HG03025 (cell line): ENCODE measurements around the gene SPRYD3.

Experiments
- ATAC-seq: cut with Tn5 transposase; IDR thresholded peaks from one replicate; pipeline ENCODE4 v1.9.1; 2021; ENCODE audit warnings: mild to moderate bottlenecking, moderate library complexity; ENCODE audit not compliant: unreplicated experiment, low FRiP score

SPRYD3 gene

DNA sequence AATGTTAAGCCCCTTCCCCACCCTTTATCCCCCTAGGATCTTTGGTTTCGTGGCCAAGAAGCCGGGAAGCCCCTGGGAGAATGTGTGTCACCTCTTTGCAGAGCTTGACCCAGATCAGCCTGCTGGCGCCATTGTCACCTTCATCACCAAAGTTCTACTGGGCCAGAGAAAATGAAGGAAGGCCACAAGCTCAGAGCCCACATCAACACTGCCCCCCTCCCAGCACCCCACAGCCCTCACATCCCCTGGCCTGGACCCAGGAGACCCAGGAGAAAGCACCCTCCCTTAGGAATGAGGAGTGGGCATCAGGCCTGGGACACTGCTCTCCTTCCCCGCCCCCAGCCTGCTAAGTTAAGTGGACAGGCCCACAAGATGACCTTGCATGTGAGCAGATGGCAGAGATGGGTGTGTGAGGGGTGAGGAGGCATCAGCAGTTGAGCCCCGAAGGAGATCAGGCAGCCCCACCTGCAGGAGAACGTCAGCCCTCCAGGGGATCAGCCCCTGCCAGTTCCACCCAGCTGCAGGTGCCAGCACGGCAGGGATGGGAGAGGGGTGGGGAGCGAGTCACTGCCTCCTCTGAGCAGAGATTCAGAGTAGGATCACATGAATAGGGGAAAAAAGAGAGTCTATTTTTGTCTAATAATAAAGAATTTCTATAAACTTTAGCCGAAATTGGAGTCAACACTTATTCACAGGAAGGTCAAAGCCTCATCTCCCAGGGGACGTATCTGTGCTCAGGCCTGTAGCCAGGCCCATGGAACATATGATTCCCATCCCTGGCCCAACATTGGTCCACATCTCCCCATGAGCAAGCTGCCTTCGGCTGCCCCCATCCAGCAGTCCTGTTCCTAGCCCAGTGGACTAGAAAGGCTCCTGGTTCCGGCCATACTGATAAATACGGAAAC is 15.2 kb downstream of the SPRYD3 start:
- no peak for ATAC-seq

DNA sequence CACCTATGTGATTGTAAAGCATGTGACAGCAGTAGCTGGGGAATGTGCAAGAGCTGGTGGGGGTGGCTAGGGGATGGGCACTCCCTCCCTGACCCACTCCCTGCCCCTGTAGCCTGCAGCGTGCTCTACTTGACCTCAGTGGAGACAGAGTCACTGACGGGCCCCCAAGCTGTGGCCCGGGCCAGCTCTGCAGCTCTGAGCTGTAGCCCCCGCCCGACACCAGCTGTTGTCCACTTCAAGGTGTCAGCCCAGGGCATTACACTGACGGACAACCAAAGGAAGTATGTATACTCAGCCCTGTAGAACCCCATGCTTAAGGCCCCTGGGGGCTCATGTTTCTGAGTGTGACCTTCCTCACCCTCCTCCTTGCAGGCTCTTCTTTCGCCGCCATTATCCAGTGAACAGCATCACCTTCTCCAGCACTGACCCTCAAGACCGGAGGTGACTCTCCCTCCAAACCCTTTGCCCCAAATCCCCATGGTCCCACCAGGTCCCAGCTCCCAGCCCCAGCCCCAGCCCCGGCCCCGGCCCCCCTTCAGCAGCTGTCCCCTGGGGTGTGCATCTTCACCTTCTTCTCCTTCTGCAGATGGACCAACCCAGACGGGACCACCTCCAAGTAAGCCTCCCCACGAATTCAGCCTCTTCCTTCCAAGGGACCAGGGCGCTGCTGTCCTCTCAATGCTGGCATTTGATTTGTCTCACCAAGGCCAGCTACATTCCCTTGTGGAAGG is 16.0 kb downstream of the SPRYD3 start:
- no peak for ATAC-seq

DNA sequence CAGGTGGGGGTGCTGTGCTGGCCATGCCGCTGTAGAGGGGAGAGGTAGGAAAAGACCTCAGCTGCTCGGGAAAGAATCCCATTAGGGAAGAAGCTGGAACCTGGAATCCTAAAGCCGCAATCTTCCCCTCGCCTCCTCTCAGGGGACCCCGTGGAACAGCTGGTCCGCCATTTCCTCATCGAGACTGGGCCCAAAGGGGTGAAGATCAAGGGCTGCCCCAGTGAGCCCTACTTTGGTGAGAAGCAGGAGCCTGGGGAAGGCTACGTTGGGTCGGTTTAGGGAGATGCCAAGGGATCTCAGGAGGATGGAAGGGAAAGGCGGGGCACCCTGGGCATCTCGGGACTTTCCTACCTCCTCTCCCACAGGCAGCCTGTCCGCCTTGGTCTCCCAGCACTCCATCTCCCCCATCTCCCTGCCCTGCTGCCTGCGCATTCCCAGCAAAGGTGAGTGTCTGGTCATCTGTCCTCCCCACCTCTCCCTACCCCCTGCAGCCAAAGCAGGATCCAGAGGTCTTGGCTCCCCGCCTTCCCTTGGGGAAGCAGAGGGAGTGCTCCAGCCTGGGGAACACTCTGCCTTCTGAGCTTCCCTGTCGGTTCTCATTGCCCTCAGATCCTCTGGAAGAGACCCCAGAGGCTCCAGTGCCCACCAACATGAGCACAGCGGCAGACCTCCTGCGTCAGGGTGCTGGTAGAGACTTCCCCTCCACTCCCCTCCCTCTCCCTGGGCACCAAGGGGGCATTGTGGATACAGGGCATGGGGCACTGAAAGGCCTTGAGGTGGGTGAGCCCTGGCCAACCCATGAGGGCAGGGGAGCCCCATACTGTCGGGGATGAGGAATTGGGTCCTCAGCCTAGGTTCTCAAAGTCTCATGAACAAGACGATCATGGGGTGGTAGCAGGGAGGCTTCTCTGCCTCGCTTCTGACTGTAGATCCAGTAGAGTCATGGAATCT is 16.9 kb downstream of the SPRYD3 start:
- no peak for ATAC-seq

DNA sequence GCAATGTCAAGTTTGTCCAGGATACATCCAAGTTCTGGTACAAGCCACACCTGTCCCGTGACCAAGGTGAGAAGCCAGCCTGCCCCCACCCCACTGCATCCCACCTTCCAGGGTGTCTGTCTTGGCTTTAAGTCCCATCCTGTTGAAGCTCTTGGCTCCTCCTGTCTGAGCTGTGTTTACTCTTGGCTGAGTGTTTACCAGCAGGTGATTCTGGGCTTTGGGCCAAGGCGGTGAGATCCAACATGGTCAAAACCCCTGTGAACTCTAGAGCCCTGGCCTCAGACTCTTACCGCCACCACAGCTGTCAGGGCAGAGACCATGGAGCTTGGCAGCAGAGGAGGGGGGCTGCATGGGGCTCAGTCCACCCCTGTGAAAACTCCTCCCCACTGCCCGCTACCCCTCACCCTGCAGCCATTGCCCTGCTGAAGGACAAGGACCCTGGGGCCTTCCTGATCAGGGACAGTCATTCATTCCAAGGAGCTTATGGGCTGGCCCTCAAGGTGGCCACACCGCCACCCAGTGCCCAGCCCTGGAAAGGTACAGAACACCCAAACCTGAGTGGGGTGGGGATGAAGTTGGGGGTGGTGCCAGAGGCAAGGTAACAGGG is 17.7 kb downstream of the SPRYD3 start:
- ATAC-seq, result no peak

DNA sequence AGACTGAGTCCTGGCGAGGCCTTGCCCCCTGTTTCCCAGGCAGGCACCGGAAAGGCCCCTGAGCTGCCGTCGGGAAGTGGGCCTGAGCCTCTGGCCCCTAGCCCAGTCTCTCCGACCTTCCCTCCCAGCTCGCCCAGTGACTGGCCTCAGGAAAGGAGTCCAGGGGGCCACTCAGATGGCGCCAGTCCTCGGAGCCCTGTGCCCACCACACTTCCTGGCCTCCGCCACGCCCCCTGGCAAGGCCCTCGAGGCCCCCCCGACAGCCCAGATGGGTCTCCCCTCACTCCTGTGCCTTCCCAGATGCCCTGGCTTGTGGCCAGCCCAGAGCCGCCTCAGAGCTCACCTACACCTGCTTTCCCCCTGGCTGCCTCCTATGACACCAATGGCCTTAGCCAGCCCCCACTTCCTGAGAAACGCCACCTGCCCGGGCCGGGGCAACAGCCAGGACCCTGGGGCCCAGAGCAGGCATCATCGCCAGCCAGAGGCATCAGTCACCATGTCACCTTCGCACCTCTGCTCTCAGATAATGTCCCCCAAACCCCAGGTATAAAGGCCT is 18.4 kb downstream of the SPRYD3 start:
- ATAC-seq, result no peak

- ATAC-seq, result no peak
Measured at GRCh38 chr12:53060064-53060720, 19.0 kb downstream of the SPRYD3 start.

DNA sequence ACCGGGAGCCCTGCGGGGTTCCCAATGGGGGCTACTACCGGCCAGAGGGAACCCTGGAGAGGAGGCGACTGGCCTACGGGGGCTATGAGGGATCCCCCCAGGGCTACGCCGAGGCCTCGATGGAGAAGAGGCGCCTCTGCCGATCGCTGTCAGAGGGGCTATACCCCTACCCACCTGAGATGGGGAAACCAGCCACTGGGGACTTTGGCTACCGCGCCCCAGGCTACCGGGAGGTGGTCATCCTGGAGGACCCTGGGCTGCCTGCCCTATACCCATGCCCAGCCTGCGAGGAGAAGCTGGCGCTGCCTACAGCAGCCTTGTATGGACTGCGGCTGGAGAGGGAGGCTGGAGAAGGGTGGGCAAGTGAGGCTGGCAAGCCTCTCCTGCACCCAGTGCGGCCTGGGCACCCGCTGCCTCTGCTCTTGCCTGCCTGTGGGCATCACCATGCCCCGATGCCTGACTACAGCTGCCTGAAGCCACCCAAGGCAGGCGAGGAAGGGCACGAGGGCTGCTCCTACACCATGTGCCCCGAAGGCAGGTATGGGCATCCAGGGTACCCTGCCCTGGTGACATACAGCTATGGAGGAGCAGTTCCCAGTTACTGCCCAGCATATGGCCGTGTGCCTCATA is 19.6 kb downstream of the SPRYD3 start:
- ATAC-seq, result no peak

DNA sequence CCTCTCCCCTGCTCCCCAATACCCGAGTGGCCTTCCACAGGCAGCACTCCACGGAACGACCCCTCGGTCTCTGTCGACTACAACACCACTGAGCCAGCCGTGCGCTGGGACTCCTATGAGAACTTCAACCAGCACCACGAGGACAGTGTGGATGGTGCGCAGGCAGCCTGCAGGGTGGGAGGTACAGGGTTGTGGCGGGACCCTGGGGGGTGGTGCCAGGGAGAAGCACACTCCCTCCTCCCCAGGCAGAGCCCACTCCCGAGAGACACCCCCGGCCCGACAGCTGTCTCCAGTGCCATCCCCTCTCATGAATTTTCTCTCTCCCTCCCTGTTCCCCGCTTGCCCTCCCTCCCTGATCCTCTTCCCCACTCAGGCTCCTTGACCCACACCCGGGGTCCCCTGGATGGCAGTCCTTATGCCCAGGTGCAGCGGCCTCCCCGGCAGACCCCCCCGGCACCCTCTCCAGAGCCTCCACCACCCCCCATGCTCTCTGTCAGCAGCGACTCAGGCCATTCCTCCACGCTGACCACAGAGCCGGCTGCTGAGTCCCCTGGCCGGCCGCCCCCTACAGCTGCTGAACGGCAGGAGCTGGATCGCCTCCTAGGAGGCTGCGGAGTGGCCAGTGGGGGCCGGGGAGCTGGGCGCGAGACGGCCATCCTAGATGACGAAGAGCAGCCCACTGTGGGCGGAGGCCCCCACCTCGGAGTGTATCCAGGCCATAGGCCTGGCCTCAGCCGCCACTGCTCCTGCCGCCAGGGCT is 20.3 kb downstream of the SPRYD3 start:
- no peak for ATAC-seq

DNA sequence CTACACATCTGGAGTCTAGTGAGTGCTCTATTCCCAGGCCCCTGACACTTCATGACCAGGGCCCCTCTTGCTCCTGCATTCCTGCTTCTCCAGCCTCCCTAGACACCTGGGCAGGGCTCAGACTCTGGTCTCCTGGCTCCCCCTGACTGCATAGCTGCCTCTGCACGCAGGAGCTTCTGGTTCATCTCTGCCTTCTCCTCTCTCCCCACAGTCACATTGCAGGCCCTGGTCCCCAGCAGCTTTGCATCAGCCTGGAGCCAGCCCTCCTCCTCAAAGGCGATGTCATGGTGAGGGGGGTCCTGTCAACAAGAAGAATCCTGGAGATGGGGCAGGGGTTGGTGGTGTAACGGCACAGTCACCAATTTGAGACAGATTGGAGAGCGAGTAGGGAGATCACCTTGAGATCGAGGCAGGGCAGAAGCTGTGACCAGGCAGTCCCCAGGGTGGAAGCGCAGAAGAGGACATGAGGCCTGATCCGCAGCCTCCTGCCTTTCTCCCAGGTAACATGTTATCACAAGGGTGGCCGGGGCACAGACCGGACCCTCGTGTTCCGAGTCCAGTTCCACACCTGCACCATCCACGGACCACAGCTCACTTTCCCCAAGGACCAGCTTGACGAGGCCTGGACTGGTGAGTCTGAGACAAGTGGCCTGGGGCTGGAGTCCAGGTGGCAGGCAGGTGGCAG is 21.2 kb downstream of the SPRYD3 start:
- no peak for ATAC-seq

DNA sequence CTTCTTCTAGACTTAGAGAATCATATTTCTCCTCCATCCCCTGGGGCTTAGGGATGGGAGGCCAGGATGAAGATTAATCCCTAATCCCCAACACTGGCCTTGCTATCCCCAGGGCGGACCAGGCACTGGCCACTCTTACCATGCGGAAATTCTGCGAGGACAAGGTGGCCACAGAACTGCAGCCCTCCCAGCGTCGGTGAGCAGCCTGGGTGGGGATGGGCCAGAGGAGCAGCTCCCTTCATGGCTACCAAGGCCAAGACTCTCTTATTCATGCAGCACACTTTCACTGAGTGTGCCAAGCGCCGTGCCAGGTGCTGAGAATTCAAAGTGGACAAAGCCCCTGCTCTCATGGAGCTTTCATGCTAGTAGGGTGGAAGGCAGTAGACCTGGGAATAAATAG is 22.3 kb downstream of the SPRYD3 start:
- ATAC-seq, result no peak

DNA sequence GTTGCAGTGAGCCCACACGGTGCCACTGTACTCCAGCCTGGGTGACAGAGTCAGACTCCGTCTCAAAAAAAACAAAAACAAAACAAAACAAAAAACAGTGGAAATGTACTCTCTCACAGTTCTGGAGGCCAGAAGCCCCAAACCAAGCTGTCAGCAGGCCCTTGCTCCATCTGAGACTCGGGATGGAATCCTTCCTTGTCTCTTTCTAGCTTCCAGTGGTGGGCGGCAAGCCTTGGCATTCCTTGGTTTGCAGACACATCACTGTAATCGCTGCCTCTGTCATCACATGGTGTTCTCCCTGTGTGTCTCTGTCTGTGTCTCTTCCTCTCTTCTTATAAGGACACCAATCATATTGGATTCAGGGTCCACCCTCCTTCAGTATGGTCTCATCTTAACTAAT is 22.9 kb downstream of the SPRYD3 start:
- no peak for ATAC-seq

GRCh38 chr12:53055471-53056266 is 23.5 kb downstream of the SPRYD3 start:
- no peak for ATAC-seq

GRCh38 chr12:53054112-53054878 is 24.9 kb downstream of the SPRYD3 start:
- ATAC-seq, result peak; percentile 71

- no peak for ATAC-seq
Measured at GRCh38 chr12:53053218-53054111, 25.7 kb downstream of the SPRYD3 start.
